SK-N-SH treated with all-trans-retinoic acid at 6 μM for 48 hours (cell line): ENCODE results near the gene MCOLN3.

Source experiments
- CSRNP3 ChIP-seq: fragments of 250-450 bp; sonication (Bioruptor Pico); IDR thresholded peaks from 2 replicates; pipeline ENCODE4 v1.5.1; 2021; ENCODE audit warnings: mild to moderate bottlenecking, moderate library complexity
- ESRRG ChIP-seq: fragments of 250-450 bp; sonication (Bioruptor Pico); IDR thresholded peaks from 2 replicates; pipeline ENCODE4 v1.6.1; 2021; ENCODE audit warnings: mild to moderate bottlenecking
- ISL1 ChIP-seq: fragments of 250-450 bp; sonication (Bioruptor Pico); IDR thresholded peaks from 2 replicates; pipeline ENCODE4 v2.1.2; 2022; ENCODE audit warnings: mild to moderate bottlenecking, moderate library complexity
- PATZ1 ChIP-seq: fragments of 250-450 bp; sonication (Bioruptor Pico); IDR thresholded peaks from 2 replicates; pipeline ENCODE4 v1.8.0; 2020; ENCODE audit warnings: mild to moderate bottlenecking, moderate library complexity, borderline replicate concordance
- TOX ChIP-seq: fragments of 250-450 bp; sonication (Bioruptor Pico); IDR thresholded peaks from 2 replicates; pipeline ENCODE4 v1.8.0; 2021; ENCODE audit warnings: mild to moderate bottlenecking, moderate library complexity, borderline replicate concordance
- ZNF565 ChIP-seq: fragments of 450-650 bp; formaldehyde crosslinking; conservative IDR thresholded peaks from 2 replicates; pipeline ENCODE4 v1.5.0; 2020; ENCODE audit warnings: low read depth, mild to moderate bottlenecking, moderate library complexity
- TF ChIP-seq, protein P1 (sequence below): fragments of 250-450 bp; sonication (Bioruptor Pico); IDR thresholded peaks from 2 replicates; pipeline ENCODE4 v1.5.1; 2020; ENCODE audit warnings: low read depth, mild to moderate bottlenecking, moderate library complexity

GRCh38 chr1:85024736-85025135 is 23.6 kb downstream of the MCOLN3 start:
- TF ChIP-seq, protein P1, sequence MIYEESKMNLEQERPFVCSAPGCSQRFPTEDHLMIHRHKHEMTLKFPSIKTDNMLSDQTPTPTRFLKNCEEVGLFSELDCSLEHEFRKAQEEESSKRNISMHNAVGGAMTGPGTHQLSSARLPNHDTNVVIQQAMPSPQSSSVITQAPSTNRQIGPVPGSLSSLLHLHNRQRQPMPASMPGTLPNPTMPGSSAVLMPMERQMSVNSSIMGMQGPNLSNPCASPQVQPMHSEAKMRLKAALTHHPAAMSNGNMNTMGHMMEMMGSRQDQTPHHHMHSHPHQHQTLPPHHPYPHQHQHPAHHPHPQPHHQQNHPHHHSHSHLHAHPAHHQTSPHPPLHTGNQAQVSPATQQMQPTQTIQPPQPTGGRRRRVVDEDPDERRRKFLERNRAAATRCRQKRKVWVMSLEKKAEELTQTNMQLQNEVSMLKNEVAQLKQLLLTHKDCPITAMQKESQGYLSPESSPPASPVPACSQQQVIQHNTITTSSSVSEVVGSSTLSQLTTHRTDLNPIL (CRISPR knock-in tag) = no peak
- no peak for TF ChIP-seq PATZ1 (CRISPR knock-in tag)
- TF ChIP-seq CSRNP3 = no peak
- TF ChIP-seq ESRRG (CRISPR knock-in tag) = no peak
- TF ChIP-seq ISL1 (CRISPR knock-in tag) = no peak
- no peak for TF ChIP-seq TOX
- TF ChIP-seq ZNF565 (CRISPR knock-in tag) = no peak
